GM19372 (cell line): Measurements from ENCODE around the gene ACSS2.
"Not testable (repeated sequence)": the region's sequence is repeated elsewhere in the genome, so short reads cannot be mapped to it uniquely, and the experiment has no call there.

ENCODE experiments used
- ATAC-seq: cut with Tn5 transposase; IDR thresholded peaks from one replicate; pipeline ENCODE4 v1.9.1; 2021; ENCODE audit warnings: mild to moderate bottlenecking, low read depth, moderate library complexity; ENCODE audit not compliant: unreplicated experiment

The ACSS2 gene

DNA sequence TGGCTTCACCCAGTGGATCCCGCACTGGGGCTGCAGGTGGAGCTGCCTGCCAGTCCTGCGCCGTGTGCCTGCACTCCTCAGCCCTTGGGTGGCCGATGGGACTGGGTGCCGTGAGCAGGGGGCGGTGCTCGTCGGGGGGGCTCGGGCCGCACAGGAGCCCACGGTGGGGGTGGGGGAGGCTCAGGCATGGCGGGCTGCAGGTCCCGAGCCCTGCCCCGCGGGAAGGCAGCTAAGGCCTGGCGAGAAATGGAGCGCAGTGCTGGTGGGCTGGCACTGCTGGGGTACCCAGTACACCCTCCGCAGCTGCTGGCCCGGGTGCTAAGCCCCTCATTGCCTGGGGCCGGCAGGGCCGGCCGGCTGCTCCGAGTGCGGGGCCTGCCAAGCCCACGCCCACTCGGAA lies 22.3 kb downstream of the ACSS2 start:
- not testable (repeated sequence) for ATAC-seq

DNA sequence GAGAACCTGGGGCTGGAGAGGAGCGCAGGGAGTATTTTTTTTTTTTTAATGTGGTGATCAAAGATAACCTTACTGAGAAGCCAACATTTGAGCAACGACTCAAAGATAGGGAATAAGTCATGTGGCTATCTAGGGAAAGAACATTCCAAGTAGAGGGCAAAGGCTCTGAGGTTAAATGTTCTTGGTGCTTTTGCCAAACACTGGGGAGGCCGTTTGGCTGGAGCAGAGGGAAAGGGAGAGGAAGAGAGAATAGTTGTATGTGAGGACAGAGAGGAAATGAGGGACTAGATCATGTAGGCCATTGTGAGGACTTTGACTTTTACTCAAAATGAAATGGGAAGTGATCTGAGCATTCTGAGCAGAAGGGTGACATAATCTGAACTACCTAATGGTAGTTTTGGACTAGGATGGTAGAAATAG lies 27.8 kb downstream of the ACSS2 start:
- no peak for ATAC-seq

DNA sequence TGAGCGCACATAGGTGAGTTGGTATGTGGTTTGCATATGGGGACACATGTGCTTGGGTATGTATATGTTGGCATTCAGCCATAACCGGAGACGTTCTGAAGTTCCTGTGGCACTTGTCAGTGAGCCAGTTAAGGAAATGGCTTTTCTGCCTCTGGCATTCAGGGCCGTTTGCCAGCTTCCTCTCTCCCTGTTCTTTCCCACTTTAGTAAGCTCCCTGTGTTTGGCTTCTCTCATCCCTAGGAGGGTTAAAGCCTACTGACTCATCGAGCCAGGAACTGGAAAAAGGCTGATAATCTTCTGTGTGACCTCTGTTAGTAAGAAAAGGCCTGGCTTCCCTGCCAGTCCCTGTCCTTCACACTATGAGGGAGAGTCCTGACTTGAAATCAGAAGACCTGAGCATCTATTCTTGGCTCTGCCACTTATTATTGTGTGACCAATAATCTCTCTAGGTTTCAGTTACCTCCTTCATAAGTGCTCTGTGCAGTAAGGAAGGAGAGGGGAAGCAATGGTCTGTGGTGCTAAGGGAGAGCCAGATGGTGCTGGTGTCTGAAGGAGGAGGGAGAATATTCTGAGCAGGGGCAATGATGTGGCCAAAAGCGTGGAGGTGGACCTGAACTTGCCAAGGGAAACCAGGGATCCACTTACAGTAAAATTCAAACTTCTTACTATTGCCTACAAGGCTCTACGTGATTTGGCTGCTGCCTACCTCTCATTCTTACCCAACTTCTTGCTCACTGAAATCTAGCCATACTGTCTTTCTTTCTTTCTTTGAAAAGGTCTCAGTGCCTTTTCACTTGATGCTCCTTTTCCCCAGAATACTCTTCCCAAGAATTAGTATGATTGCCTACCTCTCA lies 31.4 kb downstream of the ACSS2 start:
- no peak for ATAC-seq

DNA sequence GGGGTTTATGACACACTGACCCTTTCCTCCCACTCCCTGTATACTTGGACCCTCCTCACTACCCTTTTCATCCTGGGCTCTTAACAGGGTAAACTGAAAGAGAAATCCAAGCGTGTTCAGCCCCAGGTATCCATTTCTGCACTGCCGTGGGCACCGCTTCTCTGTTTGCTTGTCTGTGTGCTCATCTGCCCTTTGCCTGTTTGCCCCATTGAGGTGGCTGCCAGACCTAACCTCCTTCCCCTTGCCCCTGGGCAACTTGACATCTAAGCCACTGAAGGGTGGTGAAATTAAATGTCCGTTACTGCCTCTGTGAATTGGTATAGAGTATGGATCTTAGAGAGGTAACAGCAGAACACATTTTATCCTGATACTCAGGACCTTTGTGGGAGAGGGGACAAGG lies 38.7 kb downstream of the ACSS2 start:
- no peak for ATAC-seq

DNA sequence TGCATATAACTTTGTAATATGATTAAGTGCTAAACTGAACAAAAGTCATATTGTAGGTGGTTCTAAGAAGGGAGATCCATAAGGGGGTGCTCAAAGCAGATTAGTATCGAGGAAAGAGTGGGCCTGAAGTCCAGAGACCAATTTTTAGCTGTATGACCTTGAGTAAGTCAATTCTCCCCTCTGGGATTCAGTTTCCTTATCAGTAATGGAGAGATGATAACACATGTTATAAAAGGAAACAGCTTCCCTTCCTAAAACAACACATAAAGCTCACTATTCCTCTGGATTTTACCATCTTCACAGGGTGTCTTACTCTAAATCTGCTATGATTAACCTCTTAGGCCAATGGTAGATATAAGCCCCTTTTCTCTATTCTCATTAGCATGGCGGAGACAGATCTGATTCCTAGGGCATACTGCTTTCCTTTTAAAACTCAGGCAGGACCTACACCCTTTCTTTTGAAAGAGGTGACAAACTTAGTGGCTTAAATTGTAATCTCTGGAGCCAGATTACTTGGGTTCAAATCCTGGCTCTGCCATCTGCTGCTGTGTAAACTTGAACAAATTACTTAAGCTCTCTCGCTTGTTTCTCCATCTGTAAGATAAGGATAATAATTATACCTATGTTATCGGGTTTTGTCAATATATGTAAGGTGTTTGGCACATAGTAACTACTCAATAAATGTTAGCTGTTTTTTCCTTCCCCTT lies 39.5 kb downstream of the ACSS2 start:
- ATAC-seq = no peak

DNA sequence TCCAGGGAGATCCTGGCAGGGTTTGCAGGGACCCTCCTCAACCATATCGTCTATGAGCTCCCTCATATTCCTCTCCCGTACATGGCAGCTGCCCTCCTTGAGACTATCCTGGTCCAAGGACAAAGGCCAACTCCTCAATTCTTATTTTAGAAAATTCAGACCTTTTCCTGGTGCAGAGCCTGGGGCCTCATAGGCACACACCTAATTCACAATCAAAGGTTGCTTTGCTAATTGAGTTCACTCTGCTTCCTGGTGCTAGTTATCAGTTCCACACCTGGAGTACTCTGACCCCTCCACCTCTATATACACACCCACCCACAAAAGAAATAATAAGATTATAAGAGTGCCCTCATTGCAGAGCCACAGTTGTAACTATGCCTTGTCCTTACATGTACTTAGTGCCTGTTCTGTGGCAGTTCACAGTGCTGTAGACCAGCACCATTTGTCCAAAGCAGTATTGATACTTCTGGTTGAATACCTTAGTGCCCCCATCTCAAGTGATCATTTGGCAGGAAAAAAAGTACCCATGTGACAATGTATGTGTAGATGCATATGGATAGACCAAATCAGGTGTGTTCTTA lies 40.5 kb downstream of the ACSS2 start:
- no peak for ATAC-seq

DNA sequence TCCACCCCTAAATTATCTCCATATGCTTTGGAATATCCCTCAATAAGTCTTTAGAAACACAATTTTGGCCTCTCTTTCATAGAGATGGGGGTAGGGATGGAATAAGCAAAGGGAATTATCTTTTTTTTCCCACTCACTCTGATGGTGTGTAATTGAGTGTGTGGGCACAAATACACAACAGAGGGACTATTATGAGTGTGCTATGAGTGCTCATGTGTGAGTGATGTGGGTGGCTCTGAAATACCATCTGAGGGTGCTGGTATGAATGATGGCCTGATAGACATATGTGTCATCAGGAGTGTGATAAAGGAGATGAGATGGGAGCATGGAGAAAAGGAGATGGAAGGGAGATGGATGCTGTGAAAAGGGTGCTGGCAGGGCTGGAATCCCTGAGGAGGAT lies 43.6 kb downstream of the ACSS2 start:
- ATAC-seq = no peak

DNA sequence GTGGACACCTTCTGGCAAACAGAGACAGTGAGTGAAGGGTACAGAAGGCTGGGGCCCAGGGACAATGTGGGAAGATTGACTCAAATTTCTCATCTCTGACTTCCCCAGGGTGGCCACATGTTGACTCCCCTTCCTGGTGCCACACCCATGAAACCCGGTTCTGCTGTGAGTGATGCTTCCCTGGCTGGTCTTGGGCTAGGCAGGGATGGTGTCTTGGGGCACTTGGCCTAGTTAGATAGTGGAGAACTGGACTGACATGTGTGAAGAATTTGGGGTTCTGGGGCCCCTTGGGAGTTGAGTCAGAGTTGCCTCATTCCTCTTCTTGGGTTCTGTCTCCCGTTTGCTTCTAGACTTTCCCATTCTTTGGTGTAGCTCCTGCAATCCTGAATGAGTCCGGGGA lies 45.0 kb downstream of the ACSS2 start:
- no peak for ATAC-seq

DNA sequence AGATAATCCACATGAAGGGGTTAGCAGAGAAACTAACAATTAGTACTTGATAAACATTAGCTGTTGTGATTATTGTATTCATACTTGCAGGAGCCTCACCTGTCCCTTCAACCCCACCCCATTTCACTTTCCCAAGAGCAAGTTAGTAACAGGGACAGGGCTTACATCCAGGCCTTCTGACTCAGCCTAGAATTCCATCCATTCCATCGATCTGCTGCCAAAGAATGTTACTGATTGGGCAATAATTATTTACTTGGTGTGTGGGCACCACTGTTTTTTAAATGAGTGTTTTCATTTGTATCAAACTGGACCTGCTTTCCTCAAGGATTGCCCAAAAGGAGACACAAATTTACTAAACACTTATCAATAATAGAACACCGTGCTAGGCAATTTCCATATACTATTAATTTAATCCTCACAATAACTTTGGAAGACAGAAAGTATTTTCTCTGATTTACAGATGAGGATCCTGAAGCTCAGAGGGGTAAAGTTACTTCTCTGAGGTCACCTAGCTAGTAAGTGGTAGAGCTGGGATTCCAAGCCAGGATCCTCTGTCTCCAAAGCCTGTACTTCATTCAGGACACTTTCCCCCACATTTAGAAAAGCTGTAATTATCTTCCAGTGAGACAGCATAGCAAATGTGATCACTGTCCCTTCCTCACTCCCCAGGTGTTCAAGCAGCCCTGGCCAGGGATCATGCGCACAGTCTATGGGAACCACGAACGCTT lies 46.4 kb downstream of the ACSS2 start:
- ATAC-seq = no peak

DNA sequence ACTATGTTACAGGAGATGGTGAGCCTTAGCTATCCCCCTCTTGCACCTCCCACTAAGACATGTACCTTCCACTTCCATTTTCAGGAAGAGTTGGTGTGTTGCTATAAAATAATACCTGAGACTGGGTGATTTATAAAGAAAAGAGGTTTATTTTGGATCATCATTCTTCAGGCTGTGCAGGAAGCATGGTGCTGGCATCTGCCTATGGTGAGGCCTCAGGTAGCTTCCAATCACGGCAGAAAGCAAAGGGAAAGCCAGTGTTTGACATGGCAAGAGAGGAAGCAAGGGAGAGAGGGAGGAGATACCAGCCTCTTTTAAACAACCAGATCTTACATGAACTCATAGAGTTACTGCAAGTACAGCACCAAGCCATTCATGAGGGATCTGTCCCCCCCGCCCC lies 47.0 kb downstream of the ACSS2 start:
- ATAC-seq = no peak

DNA sequence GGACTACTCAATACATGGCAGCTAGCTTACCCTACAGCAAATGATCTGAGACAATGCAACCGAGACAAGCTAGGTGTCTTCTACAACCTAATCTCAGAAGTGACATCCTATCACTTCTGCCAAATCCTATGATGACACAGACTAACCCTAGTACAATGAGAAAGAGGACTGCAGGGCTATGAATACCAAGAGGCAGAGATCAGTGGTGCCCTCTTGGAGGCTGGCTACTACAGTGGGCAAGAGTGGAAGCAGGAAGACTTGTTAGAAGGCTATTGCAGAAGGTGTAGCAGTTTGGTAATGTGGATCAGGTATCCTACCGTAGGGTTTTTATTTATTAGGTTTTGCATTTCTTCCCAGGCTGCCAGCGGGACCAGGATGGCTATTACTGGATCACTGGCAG lies 48.9 kb downstream of the ACSS2 start:
- ATAC-seq = no peak

DNA sequence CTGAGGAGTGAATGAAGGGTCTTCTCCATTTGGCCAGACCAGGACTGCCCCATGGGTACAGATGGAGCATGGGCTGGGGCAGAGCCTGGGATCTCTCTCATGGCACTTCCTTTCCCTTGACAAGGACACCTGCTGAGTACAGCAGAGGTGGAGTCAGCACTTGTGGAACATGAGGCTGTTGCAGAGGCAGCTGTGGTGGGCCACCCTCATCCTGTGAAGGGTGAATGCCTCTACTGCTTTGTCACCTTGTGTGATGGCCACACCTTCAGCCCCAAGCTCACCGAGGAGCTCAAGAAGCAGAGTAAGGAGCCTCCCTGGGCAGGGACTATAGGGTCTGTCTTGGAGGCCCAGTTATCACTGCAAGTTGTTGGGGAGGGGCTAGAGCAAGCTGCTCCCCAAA lies 49.6 kb downstream of the ACSS2 start:
- no peak for ATAC-seq

DNA sequence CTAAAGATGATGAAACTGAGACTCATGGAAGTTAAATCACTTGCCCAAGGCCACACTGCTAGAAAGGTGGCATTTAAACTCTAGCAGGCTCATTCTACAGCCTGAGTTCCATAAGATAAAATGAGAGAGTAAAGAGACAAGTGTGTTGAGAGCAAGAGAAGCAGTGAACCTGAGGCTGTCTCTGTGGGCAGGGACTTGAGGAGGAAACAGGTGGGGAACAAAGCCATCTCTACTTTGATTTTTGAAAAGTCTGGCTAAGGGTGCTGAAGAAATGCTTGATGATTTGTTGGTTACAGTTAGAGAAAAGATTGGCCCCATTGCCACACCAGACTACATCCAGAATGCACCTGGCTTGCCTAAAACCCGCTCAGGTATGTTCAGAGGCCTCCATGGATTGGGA lies 50.2 kb downstream of the ACSS2 start:
- ATAC-seq = no peak

DNA sequence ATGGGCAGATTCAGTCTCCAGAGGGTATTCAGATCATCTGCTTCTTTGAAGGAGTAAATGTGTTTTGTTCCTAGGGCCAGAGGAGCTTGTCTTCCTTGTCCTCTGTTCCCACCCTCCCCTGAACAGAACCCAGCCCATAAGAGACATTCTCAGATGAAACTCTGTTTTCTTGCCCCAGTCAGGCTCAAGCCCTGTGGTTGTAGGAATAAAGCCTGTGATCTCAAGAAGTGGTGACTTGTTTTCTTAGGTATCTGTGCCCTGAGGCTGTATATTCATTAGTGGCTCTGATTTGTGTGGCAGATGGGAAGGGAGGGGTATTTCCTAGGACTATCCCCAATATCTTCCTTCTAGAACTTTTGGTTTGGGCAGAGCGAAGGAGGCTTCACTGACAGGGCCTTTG lies 51.3 kb downstream of the ACSS2 start:
- ATAC-seq = no peak

DNA sequence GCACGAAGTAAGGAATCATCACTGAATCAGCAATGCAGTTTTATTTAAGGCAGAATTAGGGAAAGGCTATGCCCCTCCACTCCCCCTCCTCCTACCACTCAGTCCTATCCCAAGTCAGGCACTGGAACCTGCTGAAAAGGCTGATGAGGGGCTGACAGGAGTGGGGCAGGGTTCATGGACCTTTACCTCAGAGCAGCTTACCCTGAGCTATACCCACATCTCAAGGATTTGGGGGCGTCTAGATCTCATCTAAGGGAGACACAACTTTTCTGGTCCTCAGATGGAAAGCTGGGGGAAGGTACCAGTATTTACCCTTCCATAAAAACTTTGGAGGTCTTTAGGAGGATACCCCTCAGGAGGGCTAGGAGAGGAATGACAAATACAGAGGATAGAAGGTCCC lies 52.0 kb downstream of the ACSS2 start:
- ATAC-seq = no peak

DNA sequence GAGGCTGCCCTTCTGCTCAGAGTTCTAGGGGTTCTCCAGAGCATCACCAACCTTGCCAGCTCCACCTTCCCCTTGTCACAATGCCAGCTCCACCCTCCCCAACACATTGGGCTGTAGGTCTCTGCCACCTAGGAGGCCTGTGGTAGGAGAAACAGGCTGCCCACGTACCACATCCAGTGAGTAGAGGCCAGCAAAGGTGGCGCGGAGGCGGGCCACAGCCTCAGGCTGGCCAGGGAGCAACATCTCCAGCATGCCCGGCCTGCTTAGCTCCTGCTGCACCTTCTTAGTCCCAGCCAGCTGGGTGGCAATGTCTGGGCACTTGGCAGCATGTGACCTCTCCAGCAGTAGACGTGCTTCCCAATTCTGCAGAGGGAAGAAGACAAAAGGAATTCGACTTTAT lies 55.4 kb downstream of the ACSS2 start:
- no peak for ATAC-seq

DNA sequence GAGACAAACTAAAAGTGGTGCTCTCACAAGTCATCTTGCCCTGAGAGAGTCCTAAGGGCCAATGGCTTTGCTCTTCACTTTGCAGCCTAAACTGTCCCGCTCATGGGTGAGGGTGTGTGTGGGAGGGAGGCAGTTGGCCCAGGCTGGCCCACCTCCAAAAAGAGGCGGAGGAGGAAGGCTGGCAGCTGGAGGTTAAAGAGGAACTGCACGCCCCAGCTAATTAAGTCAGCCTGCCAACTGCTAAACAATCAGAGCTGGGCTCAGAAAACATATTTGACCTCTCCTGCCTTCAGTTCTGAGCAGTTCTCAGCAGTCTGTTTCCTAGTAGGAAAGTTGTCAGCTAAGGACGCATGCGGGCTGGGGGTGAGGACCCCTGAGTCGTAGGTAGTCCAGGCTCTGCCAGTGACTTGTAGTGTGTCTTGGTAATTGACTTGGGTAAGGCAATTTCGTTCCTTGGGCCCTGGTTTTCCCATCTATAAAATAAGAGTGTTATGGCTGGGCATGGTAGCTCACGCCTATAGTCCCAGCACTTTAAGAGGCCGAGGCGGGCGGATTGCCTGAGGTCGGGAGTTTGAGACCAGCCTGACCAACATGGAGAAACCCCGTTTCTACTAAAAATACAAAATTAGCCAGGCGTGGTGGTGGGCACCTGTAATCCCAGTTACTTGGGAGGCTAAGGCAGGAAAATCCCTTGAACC lies 62.2 kb downstream of the ACSS2 start:
- no peak for ATAC-seq

DNA sequence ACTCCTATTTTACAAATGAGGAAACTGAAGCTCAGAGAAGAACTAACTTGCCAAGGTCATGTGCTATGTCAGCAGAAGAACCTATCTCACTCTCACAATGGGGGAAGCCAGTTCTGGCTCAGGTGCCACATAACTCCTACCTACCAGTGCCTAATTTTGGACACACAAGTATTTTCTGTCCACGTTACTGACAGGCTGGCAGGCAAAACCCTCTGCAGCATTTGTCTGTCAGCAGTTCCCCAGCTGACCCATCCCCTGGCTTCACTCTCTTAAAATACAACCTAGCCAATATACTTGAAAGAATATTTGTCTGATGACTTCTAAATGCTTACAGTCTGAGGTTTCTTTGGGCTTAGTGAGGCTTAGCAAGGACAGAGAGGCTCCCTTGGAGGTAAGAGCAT lies 63.7 kb downstream of the ACSS2 start:
- ATAC-seq = no peak

DNA sequence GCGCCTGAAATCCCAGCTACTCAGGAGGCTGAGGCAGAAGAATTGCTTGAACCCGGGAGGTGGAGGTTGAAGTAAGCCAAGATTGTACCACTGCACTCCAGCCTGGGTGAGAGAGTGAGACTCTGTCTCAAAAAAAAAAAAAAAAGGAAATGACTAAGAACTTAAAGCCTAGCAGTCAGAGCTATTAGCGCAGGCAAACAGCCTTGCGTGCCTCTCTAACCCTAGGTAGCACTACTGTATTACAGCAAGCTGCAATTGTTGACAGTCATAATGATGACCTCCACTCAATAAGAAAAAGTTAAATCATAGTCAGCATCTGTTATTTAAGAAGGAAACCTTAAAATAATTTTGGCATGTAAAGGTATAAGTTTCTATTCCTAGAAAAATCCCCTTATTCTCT lies 64.8 kb downstream of the ACSS2 start:
- no peak for ATAC-seq

DNA sequence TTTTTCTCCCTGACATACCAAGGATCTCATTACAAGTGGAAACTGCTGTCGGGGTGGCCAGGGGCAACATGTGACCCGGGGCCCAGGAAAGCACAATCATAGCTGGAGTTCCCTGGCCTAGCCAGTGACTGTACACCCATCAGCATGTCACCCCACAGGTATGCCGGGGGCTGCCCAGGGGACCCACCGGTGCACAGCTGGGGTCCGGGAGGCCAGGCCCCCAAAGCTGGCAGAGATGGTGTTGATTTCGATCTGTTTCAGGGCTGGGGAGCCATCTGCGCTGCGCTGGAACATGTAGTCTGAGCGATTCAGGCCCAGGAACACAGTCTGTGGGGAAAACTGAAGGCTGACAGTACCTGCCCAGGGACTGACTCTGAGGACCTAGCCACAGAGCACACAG lies 65.9 kb downstream of the ACSS2 start:
- ATAC-seq = no peak
